ENCODE results near the gene CRHR2. TPM values are rescaled to one million over a fixed set of nuclear protein-coding genes. Genes with fewer than 3 reads are reported as not detected.

The CRHR2 gene
- polyA plus RNA-seq, 1 donor from 2014 or later: 0.15 TPM

DNA sequence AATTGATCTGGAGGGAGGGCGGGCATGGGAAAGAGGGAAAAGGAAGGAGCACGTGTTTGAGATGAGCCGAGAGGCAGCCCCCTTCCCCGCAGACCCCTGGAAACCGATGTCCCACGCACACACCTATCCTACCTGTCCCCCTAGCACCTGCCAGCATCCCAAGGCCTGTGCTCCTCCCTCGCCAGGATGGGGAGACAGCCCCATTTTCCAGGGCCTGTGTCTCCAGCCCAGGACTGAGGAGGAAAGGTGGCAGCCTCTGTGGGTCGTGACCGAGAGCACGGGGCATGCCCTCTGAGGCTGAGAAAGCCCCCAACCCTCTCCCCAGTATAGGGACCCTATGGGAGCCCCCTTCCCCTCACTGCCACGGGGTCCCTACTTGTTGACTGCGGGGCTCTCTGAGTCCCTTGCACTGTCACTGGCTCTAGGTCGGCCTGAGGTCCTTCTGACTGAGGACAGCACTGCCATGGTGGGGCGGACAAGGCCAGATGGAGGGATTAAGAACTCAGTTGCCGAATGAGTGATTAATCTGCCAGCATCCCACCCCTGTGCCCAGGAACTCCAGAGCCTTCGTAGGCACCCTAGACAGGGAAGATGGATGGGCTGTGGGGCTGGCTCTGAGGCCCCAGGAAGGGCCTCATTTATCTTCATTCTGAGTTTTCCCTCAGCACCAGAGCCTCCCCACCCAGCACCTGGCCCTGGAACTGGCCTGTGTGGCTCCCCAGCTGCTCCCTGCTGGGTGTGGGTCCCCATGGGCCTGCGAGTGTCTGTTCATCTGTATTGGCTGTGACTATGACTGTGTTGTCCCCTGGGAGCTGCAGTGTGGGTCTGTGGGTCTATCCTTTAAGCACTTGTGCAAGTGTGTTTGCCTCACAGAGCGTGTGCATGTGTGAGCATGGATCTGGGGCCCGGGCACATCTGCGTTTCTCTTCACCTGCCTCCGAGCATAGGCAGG, 26.0 kb downstream of the CRHR2 start:
- TF ChIP-seq, protein P1, sequence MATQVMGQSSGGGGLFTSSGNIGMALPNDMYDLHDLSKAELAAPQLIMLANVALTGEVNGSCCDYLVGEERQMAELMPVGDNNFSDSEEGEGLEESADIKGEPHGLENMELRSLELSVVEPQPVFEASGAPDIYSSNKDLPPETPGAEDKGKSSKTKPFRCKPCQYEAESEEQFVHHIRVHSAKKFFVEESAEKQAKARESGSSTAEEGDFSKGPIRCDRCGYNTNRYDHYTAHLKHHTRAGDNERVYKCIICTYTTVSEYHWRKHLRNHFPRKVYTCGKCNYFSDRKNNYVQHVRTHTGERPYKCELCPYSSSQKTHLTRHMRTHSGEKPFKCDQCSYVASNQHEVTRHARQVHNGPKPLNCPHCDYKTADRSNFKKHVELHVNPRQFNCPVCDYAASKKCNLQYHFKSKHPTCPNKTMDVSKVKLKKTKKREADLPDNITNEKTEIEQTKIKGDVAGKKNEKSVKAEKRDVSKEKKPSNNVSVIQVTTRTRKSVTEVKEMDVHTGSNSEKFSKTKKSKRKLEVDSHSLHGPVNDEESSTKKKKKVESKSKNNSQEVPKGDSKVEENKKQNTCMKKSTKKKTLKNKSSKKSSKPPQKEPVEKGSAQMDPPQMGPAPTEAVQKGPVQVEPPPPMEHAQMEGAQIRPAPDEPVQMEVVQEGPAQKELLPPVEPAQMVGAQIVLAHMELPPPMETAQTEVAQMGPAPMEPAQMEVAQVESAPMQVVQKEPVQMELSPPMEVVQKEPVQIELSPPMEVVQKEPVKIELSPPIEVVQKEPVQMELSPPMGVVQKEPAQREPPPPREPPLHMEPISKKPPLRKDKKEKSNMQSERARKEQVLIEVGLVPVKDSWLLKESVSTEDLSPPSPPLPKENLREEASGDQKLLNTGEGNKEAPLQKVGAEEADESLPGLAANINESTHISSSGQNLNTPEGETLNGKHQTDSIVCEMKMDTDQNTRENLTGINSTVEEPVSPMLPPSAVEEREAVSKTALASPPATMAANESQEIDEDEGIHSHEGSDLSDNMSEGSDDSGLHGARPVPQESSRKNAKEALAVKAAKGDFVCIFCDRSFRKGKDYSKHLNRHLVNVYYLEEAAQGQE (IDR thresholded peaks at IDR 0.05; ENCODE audit: borderline replicate concordance): no peak
- TF ChIP-seq TAF1 (IDR thresholded peaks at IDR 0.05; ENCODE audit: low read depth) (no peak), RAD21 (conservative IDR thresholded peaks at IDR 0.05) (no peak), EP300 (conservative IDR thresholded peaks at IDR 0.05; ENCODE audit: poor library complexity, severe bottlenecking) (no peak), SMC3 (conservative IDR thresholded peaks at IDR 0.05; ENCODE audit: poor library complexity) (no peak), EZH2 (IDR thresholded peaks at IDR 0.05; ENCODE audit: borderline replicate concordance, insufficient read depth, low read length, poor library complexity, severe bottlenecking) (no peak)
- TF ChIP-seq, protein P2, sequence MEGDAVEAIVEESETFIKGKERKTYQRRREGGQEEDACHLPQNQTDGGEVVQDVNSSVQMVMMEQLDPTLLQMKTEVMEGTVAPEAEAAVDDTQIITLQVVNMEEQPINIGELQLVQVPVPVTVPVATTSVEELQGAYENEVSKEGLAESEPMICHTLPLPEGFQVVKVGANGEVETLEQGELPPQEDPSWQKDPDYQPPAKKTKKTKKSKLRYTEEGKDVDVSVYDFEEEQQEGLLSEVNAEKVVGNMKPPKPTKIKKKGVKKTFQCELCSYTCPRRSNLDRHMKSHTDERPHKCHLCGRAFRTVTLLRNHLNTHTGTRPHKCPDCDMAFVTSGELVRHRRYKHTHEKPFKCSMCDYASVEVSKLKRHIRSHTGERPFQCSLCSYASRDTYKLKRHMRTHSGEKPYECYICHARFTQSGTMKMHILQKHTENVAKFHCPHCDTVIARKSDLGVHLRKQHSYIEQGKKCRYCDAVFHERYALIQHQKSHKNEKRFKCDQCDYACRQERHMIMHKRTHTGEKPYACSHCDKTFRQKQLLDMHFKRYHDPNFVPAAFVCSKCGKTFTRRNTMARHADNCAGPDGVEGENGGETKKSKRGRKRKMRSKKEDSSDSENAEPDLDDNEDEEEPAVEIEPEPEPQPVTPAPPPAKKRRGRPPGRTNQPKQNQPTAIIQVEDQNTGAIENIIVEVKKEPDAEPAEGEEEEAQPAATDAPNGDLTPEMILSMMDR (IDR thresholded peaks at IDR 0.05; ENCODE audit: poor library complexity, severe bottlenecking): no peak
- Histone ChIP-seq H3K9ac (ENCODE audit: low read length) (no peak overlapping the region), H3K36me3 (ENCODE audit: insufficient read depth, low read length) (no peaks in the 10 kb centered on the region), H3K4me2 (ENCODE audit: low read length) (no peak overlapping the region), H3K4me3 (ENCODE audit: low read length) (no peak overlapping the region), H3K27ac (ENCODE audit: low read length) (no peak overlapping the region), H3K79me2 (replicated peaks; ENCODE audit: insufficient read depth, low read length) (no peaks in the 10 kb centered on the region), H3K9me2 (ENCODE audit: insufficient read depth, low read length) (no peaks in the 10 kb centered on the region), H2AFZ (ENCODE audit: low read depth, low read length) (no peak overlapping the region), H3F3A (ENCODE audit: insufficient read depth, low read length, poor library complexity, severe bottlenecking) (no peaks in the 10 kb centered on the region), H3K27me3 (ENCODE audit: insufficient read depth, low read depth, low read length) (no peaks in the 10 kb centered on the region), H3K9me3 (ENCODE audit: low read length) (no peaks in the 10 kb centered on the region), H4K20me1 (ENCODE audit: insufficient read depth) (no peaks in the 10 kb centered on the region)

DNA sequence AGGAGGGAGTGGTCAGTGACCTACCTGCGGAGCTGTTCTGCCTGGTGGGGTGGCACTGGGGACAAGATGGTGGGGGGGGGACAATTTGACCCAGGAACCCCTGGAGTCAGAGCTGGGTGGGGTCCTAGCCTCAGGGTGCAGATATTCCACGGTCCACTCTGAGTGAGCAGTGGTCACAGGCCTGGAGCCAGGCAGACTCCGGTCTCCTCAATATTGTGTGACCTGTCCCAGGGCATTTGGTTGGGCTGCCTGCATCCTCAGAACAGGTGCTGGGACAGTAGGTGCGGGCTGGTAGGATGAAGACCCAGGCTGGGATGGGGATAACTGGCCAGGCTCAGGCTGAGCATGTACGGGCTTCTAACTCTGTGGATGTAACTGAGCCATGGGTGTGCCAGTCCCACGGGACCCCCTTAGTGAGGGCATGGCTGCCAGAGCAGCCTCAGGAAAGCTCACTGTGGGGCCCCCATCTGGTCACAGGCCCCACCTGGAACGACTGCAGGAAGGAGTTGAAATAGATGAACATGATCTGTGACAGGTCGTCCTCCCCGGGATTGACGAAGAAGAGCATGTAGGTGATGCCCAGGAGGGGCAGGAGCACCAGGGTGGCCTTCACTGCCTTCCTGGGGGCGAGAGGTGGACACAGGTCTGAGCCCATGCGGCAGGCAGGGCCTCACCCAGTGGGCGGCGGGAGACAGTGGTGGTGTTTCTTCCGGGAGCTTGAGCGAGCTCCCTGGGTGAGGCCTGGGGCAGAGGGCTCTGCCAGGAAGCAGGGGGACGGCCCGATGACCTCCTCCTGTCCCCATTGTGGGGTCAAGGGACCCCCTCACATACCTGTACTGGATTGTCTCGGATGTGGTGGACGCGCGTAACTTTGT, 26.9 kb downstream of the CRHR2 start:
- TF ChIP-seq EP300 (conservative IDR thresholded peaks at IDR 0.05; ENCODE audit: poor library complexity, severe bottlenecking) (no peak), POLR2AphosphoS5 (IDR thresholded peaks at IDR 0.05) (no peak), RAD21 (conservative IDR thresholded peaks at IDR 0.05) (no peak), EZH2 (IDR thresholded peaks at IDR 0.05; ENCODE audit: borderline replicate concordance, insufficient read depth, low read length, poor library complexity, severe bottlenecking) (no peak), MXI1 (conservative IDR thresholded peaks at IDR 0.05; ENCODE audit: poor library complexity, severe bottlenecking) (no peak), TAF1 (IDR thresholded peaks at IDR 0.05; ENCODE audit: low read depth) (no peak), SMC3 (conservative IDR thresholded peaks at IDR 0.05; ENCODE audit: poor library complexity) (no peak)
- TF ChIP-seq, protein P1 (IDR thresholded peaks at IDR 0.05; ENCODE audit: borderline replicate concordance): no peak
- TF ChIP-seq, protein P2 (IDR thresholded peaks at IDR 0.05; ENCODE audit: poor library complexity, severe bottlenecking): no peak
- H3K9ac ChIP-seq (ENCODE audit: low read length): no peak overlapping the region
- no peaks in the 10 kb centered on the region for H3K9me3 ChIP-seq (ENCODE audit: low read length)
- H4K20me1 ChIP-seq (ENCODE audit: insufficient read depth): no peaks in the 10 kb centered on the region
- no peak overlapping the region for H3K4me3 ChIP-seq (ENCODE audit: low read length)
- H3K36me3 ChIP-seq (ENCODE audit: insufficient read depth, low read length): no peaks in the 10 kb centered on the region
- no peaks in the 10 kb centered on the region for H3F3A ChIP-seq (ENCODE audit: insufficient read depth, low read length, poor library complexity, severe bottlenecking)
- H3K27me3 ChIP-seq (ENCODE audit: insufficient read depth, low read depth, low read length): no peaks in the 10 kb centered on the region
- no peak overlapping the region for H3K4me2 ChIP-seq (ENCODE audit: low read length)
- no peaks in the 10 kb centered on the region for H3K79me2 ChIP-seq (replicated peaks; ENCODE audit: insufficient read depth, low read length)
- H2AFZ ChIP-seq (ENCODE audit: low read depth, low read length): no peak overlapping the region
- no peaks in the 10 kb centered on the region for H3K9me2 ChIP-seq (ENCODE audit: insufficient read depth, low read length)
- no peak overlapping the region for H3K27ac ChIP-seq (ENCODE audit: low read length)

All from neural cell (in vitro differentiated cells).